Measurements from ENCODE around the gene SAP130. TPM values are rescaled to one million over a fixed set of nuclear protein-coding genes. Genes with fewer than 3 reads are reported as not detected.

Gene SAP130
- total RNA-seq, 2 experiments from 2014 or later = 37.8 to 41.4 TPM

- H3K36me3 Mint-ChIP-seq = peaks cover 37% of the 10 kb centered on the region
- no peak overlapping the region for H3K4me3 Mint-ChIP-seq
- no peaks in the 10 kb centered on the region for H3K27me3 Mint-ChIP-seq
- no peak for DNase-seq
- no peaks in the 10 kb centered on the region for H3K9me3 Mint-ChIP-seq
- H3K27ac Mint-ChIP-seq = no peak overlapping the region
- no peaks in the 10 kb centered on the region for H3K4me1 Mint-ChIP-seq
- POLR2A ChIA-PET = interaction anchor here (0.5 kb wide), 1 partner anchor 34 kb away, joined by 3 read pairs; no protein-coding TSS in a partner anchor
- ATAC-seq (ENCODE audit: low read depth) = no peak
These were observed 23.4 kb downstream of the SAP130 start for GRCh38 chr2:128004509-128004908.

GRCh38 chr2:128003463-128003862 is 24.4 kb downstream of the SAP130 start:
- Mint-ChIP-seq H3K4me3 (no peak overlapping the region), H3K9me3 (no peaks in the 10 kb centered on the region), H3K27me3 (no peaks in the 10 kb centered on the region), H3K4me1 (no peaks in the 10 kb centered on the region), H3K36me3 (peaks cover 34% of the 10 kb centered on the region), H3K27ac (no peak overlapping the region)
- POLR2A ChIA-PET = no interaction called here
- no peak for DNase-seq
- ATAC-seq (ENCODE audit: low read depth) = no peak

GRCh38 chr2:127996160-127996559 is 31.7 kb downstream of the SAP130 start:
- no peaks in the 10 kb centered on the region for H3K4me1 Mint-ChIP-seq
- DNase-seq (no peak), ATAC-seq (ENCODE audit: low read depth) (no peak)
- H3K27ac Mint-ChIP-seq = no peak overlapping the region
- H3K9me3 Mint-ChIP-seq = no peaks in the 10 kb centered on the region
- peaks cover 30% of the 10 kb centered on the region for H3K36me3 Mint-ChIP-seq
- no peaks in the 10 kb centered on the region for H3K27me3 Mint-ChIP-seq
- POLR2A ChIA-PET = no interaction called here
- no peak overlapping the region for H3K4me3 Mint-ChIP-seq

- ATAC-seq (ENCODE audit: low read depth) = no peak
- H3K9me3 Mint-ChIP-seq = no peaks in the 10 kb centered on the region
- H3K4me3 Mint-ChIP-seq = no peak overlapping the region
These were observed 32.1 kb downstream of the SAP130 start for GRCh38 chr2:127995725-127996124.

GRCh38 chr2:127993659-127994058 is 34.2 kb downstream of the SAP130 start:
- H3K4me1 Mint-ChIP-seq = no peaks in the 10 kb centered on the region
- no peaks in the 10 kb centered on the region for H3K9me3 Mint-ChIP-seq
- no peak overlapping the region for H3K27ac Mint-ChIP-seq
- H3K4me3 Mint-ChIP-seq = no peak overlapping the region
- POLR2A ChIA-PET = no interaction called here
- H3K27me3 Mint-ChIP-seq = no peaks in the 10 kb centered on the region
- ATAC-seq (ENCODE audit: low read depth) = no peak
- peaks cover 26% of the 10 kb centered on the region for H3K36me3 Mint-ChIP-seq
- DNase-seq = no peak

More at GRCh38 chr2:127995725-127996124, 32.1 kb downstream of the SAP130 start:
- H3K4me1 Mint-ChIP-seq = no peaks in the 10 kb centered on the region
- peaks cover 30% of the 10 kb centered on the region for H3K36me3 Mint-ChIP-seq
- no peaks in the 10 kb centered on the region for H3K27me3 Mint-ChIP-seq
- DNase-seq = no peak
- no peak overlapping the region for H3K27ac Mint-ChIP-seq
- POLR2A ChIA-PET = no interaction called here

- H3K36me3 Mint-ChIP-seq = peaks cover 22% of the 10 kb centered on the region
- ATAC-seq (ENCODE audit: low read depth) (no peak), DNase-seq (no peak)
- no peak overlapping the region for H3K27ac Mint-ChIP-seq
- H3K9me3 Mint-ChIP-seq = no peaks in the 10 kb centered on the region
- H3K4me1 Mint-ChIP-seq = peaks cover 1% of the 10 kb centered on the region
- H3K4me3 Mint-ChIP-seq = no peak overlapping the region
- no peaks in the 10 kb centered on the region for H3K27me3 Mint-ChIP-seq
- POLR2A ChIA-PET = no interaction called here
These were observed 36.1 kb downstream of the SAP130 start for GRCh38 chr2:127991742-127992141.

GRCh38 chr2:127986548-127987079 is 41.2 kb downstream of the SAP130 start:
- no peak for ATAC-seq (ENCODE audit: low read depth)

GRCh38 chr2:127985735-127986134 is 42.1 kb downstream of the SAP130 start:
- H3K27ac Mint-ChIP-seq = no peak overlapping the region
- H3K9me3 Mint-ChIP-seq = no peaks in the 10 kb centered on the region
- H3K27me3 Mint-ChIP-seq = no peaks in the 10 kb centered on the region
- POLR2A ChIA-PET = no interaction called here
- ATAC-seq (ENCODE audit: low read depth) (no peak), DNase-seq (no peak)
- H3K4me1 Mint-ChIP-seq = peaks cover 8% of the 10 kb centered on the region
- H3K4me3 Mint-ChIP-seq = no peak overlapping the region
- peaks cover 36% of the 10 kb centered on the region for H3K36me3 Mint-ChIP-seq

More at GRCh38 chr2:127986548-127987079, 41.2 kb downstream of the SAP130 start:
- H3K4me1 Mint-ChIP-seq = peaks cover 8% of the 10 kb centered on the region
- H3K4me3 Mint-ChIP-seq = no peak overlapping the region
- DNase-seq = no peak
- no peak overlapping the region for H3K27ac Mint-ChIP-seq
- POLR2A ChIA-PET = no interaction called here
- no peaks in the 10 kb centered on the region for H3K27me3 Mint-ChIP-seq
- no peaks in the 10 kb centered on the region for H3K9me3 Mint-ChIP-seq
- peaks cover 36% of the 10 kb centered on the region for H3K36me3 Mint-ChIP-seq

- DNase-seq (no peak), ATAC-seq (ENCODE audit: low read depth) (no peak)
- no peak overlapping the region for H3K4me3 Mint-ChIP-seq
- peaks cover 38% of the 10 kb centered on the region for H3K36me3 Mint-ChIP-seq
- H3K27ac Mint-ChIP-seq = no peak overlapping the region
- no peaks in the 10 kb centered on the region for H3K9me3 Mint-ChIP-seq
- H3K27me3 Mint-ChIP-seq = no peaks in the 10 kb centered on the region
- peaks cover 8% of the 10 kb centered on the region for H3K4me1 Mint-ChIP-seq
- POLR2A ChIA-PET = no interaction called here
These were observed 42.7 kb downstream of the SAP130 start for GRCh38 chr2:127985026-127985734.

- DNase-seq (no peak), ATAC-seq (ENCODE audit: low read depth) (no peak)
- no peak overlapping the region for H3K4me3 Mint-ChIP-seq
- POLR2A ChIA-PET = no interaction called here
- H3K27me3 Mint-ChIP-seq = no peaks in the 10 kb centered on the region
- H3K36me3 Mint-ChIP-seq = peaks cover 36% of the 10 kb centered on the region
- peaks cover 8% of the 10 kb centered on the region for H3K4me1 Mint-ChIP-seq
- no peaks in the 10 kb centered on the region for H3K9me3 Mint-ChIP-seq
- H3K27ac Mint-ChIP-seq = no peak overlapping the region
These were observed 43.3 kb downstream of the SAP130 start for GRCh38 chr2:127984551-127984950.

GRCh38 chr2:127969446-127969845 is 58.4 kb downstream of the SAP130 start:
- Mint-ChIP-seq H3K27ac (no peak overlapping the region), H3K9me3 (no peaks in the 10 kb centered on the region), H3K4me1 (no peaks in the 10 kb centered on the region), H3K4me3 (no peak overlapping the region), H3K36me3 (peaks cover 34% of the 10 kb centered on the region), H3K27me3 (no peaks in the 10 kb centered on the region)
- ATAC-seq (ENCODE audit: low read depth) (no peak), DNase-seq (no peak)
- POLR2A ChIA-PET = no interaction called here

- no peak for ATAC-seq (ENCODE audit: low read depth)
- DNase-seq = no peak
- no peaks in the 10 kb centered on the region for H3K27me3 Mint-ChIP-seq
- H3K9me3 Mint-ChIP-seq = no peaks in the 10 kb centered on the region
- no peak overlapping the region for H3K4me3 Mint-ChIP-seq
- H3K4me1 Mint-ChIP-seq = no peaks in the 10 kb centered on the region
- H3K36me3 Mint-ChIP-seq = peaks cover 37% of the 10 kb centered on the region
- POLR2A ChIA-PET = no interaction called here
- no peak overlapping the region for H3K27ac Mint-ChIP-seq
These were observed 59.1 kb downstream of the SAP130 start for GRCh38 chr2:127968610-127969339.

- no peak overlapping the region for H3K27ac Mint-ChIP-seq
- DNase-seq (no peak), ATAC-seq (ENCODE audit: low read depth) (no peak)
- H3K4me1 Mint-ChIP-seq = no peaks in the 10 kb centered on the region
- no peak overlapping the region for H3K4me3 Mint-ChIP-seq
- no peaks in the 10 kb centered on the region for H3K9me3 Mint-ChIP-seq
- POLR2A ChIA-PET = no interaction called here
- H3K27me3 Mint-ChIP-seq = no peaks in the 10 kb centered on the region
- peaks cover 35% of the 10 kb centered on the region for H3K36me3 Mint-ChIP-seq
These were observed 66.1 kb downstream of the SAP130 start for GRCh38 chr2:127961729-127962128.

GRCh38 chr2:127957240-127957639 is 70.6 kb downstream of the SAP130 start:
- ATAC-seq (ENCODE audit: low read depth) = no peak

More at GRCh38 chr2:127957240-127957639, 70.6 kb downstream of the SAP130 start:
- no peaks in the 10 kb centered on the region for H3K4me1 Mint-ChIP-seq
- no peak overlapping the region for H3K27ac Mint-ChIP-seq
- no peaks in the 10 kb centered on the region for H3K27me3 Mint-ChIP-seq
- H3K9me3 Mint-ChIP-seq = no peaks in the 10 kb centered on the region
- DNase-seq = no peak
- H3K4me3 Mint-ChIP-seq = no peak overlapping the region
- POLR2A ChIA-PET = no interaction called here
- H3K36me3 Mint-ChIP-seq = peaks cover 22% of the 10 kb centered on the region

Measured in activated naive CD8-positive, alpha-beta T cell treated with anti-CD3 and anti-CD28 coated beads, Interleukin-2, amount 10 ng/mL, durations not matched to agents 7 days and 5 days (primary cell).